AG20443 (cell line): Measurements from ENCODE around the gene ZNF76.

Experiments used
- DNase-seq: peaks from one replicate; pipeline ENCODE4 v3.0.0; 2012; ENCODE audit warnings: low spot score, mixed read lengths

ZNF76 gene

DNA sequence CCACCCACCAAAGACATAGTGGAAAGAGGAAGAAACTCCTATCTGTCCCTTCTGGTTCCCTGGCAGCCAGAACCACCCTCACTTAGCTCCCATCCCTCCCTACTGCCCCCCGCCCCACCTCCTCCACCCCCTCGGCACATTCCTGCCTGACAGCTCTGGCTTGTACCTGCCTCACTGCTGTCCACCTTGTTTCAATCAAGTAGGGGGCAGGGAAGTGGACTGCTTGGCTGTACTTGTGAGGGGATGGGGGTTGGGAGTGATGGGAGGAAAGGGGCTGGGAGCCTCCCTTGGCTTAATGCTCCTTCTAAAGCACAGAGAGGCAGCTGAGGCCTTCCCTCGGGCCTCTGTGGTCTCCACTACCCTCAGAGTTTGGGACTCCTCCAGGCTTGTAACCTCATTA, 22.1 kb upstream of the ZNF76 start:
- no peak for DNase-seq

DNA sequence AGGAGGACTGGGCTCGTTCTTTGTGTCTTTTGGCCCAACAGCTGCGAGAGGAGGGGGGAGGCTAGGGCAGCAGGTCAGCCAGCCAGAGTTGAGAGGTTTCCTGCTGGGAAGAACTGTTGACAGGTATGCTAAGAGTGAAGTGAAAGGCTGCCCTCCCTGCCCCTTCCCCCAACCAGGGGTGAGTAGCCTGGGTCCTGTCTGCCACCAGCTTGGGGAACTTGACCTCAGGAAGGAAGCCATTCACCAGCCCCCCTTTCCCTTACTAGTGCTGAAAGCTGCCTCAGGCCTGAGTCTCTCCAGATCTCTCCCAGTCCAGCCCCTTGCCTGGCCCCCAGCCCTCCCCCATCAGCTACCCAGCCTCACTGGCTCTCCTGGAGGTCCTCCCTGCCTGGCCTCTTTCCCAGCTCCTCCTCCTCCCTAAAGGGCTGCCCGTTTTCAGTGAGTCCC, 20.7 kb upstream of the ZNF76 start:
- DNase-seq: no peak

DNA sequence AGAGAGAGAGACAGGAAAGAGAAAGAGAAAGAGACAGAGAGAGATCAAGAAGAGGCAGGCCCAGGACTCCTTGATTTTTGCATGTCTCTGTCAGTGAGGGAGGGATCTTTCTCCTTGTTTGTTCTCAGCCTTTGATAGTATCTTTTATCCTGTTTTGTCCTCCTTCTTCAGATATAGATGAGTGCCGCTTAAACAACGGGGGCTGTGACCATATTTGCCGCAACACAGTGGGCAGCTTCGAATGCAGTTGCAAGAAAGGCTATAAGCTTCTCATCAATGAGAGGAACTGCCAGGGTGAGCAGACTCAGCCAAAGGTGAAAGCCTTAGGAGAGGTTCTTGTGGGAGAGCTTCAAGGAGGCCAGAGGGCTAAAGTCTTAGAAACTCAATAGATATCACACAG, 20.0 kb upstream of the ZNF76 start:
- no peak for DNase-seq

DNA sequence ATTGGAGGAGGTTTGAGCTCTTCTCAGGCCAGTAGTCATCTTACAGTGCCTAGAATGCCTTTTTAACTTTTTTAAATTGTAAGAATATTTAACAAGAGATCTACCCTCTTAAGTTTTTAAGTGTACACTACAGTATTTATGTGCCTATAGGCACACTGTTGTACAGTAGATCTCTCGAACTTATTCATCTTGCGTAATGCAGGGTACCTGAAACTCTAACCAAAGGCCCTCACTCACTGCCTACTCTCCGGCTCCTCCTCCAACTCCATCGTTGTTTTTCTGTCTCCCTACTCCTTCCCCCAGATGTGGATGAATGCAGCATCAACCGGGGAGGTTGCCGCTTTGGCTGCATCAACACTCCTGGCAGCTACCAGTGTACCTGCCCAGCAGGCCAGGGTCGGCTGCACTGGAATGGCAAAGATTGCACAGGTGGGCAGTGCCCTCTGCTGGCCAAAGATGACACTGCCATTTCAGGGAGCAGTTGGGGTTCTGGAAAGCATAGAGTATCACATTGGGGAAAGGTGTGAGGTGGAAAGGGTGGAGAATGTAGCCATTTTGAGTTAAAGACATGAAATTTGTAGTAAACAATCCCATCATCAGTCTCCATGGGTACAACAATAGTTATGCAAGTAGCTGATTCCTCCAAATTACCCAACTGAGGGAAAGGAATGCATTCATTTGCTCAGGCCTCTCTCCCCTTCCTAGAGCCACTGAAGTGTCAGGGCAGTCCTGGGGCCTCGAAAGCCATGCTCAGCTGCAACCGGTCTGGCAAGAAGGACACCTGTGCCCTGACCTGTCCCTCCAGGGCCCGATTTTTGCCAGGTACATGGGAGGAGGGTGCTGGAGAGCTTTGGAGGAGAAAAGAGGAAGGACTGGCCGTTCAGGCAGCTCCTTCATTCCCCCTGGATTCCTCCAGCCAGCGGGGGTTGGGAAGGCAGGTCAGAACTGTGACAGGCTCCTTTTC, 18.4 kb upstream of the ZNF76 start:
- peak; percentile 85 for DNase-seq

DNA sequence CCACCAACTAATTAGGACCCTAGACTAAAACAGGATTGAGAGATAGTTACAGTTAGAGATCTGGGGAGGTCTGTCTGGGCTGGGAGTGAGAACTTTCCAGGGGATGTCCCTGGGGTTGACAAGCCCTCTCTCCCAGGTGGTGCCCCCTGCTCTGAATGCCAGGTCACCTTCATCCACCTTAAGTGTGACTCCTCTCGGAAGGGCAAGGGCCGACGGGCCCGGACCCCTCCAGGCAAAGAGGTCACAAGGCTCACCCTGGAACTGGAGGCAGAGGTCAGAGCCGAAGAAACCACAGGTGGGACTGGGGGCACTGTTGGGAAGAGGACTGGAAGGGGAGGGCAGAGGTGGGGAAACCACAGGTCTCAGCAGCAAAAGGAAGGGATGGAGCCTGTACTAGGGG, 17.0 kb upstream of the ZNF76 start:
- no peak for DNase-seq

DNA sequence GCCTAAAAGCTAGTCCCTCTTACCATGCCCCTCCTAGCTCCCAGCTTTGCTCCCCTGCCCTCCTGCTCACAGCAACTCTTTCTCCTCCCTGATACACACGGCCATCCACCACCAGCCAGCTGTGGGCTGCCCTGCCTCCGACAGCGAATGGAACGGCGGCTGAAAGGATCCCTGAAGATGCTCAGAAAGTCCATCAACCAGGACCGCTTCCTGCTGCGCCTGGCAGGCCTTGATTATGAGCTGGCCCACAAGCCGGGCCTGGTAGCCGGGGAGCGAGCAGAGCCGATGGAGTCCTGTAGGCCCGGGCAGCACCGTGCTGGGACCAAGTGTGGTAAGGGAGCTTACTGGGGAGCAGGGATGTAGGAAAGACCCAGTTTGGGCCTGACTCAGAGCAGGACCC, 16.6 kb upstream of the ZNF76 start:
- DNase-seq: no peak

DNA sequence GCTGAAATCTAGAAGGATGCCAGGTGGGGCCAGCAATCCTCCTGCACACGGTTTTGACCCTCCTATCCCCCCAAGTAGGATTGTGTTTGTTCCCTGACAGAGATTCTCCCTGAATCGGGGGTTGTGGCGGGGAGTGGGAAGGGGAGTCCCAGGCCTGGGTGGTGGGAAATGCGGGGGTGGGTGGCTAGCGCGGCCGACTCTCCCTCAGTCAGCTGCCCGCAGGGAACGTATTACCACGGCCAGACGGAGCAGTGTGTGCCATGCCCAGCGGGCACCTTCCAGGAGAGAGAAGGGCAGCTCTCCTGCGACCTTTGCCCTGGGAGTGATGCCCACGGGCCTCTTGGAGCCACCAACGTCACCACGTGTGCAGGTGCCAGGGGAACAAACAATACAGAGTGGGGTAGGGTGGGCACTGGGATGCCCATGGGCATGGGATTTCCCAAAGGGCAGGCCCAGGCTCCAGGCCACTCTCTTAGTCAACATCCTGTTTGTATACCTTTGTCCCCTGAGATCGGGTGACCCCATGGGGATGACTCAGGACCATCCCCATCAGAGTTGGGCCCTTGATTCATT, 16.1 kb upstream of the ZNF76 start:
- no peak for DNase-seq

DNA sequence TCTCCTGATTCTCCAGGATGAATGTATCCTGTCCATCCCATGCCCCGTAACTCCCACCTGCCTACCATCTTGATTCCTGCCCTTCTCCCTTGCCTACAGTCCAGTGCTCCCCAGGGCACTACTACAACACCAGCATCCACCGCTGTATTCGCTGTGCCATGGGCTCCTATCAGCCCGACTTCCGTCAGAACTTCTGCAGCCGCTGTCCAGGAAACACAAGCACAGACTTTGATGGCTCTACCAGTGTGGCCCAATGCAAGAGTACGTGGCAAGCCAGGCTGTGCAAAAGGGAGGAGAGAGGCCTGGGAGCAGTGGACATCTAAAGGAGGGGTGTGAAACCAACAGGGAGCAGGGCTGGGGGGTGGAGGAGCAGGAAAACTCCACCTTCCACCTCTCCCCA, 15.0 kb upstream of the ZNF76 start:
- no peak for DNase-seq

DNA sequence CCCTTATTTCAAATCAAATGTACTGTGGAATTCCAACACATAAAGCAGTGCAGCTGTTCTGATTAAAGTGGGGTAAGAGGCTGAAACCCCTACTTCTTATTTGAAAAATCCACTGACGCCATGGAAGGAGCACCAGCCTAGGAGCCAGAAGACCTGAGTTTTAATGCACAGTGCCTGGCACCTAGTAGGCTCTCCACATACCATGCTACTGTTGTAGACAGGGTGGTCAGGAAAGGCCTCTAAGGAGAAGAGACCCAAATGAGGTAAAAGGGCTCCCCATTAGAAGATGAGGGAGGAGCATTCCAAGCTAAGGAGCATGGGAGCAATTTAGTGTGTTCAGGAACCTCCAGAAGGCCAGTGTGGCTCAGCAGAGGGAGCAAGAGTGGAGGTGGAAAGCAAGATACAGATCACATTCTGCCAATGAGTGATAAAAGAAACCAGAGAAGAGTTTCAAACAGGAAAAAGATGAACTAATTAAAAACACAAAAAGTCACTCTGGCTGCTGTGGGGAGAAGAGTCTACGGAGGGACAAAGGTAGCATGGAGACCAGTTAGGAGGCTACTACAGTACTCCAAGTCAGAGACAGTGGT, 11.8 kb upstream of the ZNF76 start:
- DNase-seq: no peak

DNA sequence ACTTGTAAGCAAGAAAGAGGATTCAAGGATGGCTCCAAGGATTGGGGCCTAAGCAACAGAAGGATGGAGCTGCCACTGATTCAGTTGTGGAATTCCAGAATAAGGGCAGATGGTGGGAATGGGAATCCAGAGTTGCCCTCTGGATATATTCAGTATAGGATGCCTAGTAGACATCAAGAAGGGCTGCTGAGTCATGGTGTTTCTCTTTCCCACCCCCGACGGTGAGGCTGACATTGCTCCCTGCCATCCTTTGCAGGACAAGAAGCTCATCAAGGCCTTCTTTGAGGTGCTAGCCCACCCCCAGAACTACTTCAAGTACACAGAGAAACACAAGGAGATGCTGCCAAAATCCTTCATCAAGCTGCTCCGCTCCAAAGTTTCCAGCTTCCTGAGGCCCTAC, 11.2 kb upstream of the ZNF76 start:
- no peak for DNase-seq

DNA sequence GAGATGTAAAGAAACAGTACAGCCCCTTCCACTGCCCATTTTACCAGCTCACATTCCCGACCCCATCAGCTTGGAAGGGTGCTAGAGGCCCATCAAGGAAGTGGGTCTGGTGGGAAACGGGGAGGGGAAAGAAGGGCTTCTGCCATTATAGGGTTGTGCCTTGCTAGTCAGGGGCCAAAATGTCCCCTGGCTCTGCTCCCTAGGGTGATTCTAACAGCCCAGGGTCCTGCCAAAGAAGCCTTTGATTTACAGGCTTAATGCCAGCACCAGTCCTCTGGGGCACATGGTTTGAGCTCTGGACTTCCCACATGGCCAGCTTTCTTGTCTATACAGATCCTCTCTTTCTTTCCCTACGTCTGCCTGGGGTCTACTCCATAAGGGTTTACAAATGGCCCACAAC, 10.6 kb upstream of the ZNF76 start:
- no peak for DNase-seq

DNA sequence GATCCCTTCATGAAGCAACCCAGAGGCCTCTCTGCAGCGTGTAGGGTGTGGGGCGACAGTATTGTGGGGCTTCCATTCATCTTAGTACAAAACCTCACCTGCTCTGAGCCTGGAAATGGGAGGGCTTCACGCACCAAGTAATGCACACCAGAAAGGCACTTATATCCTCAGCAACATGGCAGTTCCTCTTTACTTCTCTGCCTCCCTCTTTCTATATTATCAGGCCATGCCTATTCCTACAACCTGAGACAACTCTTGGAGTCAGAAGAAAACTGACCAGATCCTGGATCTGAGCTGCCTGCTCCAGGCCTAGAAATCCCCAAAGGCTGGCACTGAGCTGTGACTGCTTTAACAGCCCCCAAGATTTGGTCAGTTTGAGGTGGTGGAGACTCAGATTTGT, 7.6 kb upstream of the ZNF76 start:
- DNase-seq: no peak

DNA sequence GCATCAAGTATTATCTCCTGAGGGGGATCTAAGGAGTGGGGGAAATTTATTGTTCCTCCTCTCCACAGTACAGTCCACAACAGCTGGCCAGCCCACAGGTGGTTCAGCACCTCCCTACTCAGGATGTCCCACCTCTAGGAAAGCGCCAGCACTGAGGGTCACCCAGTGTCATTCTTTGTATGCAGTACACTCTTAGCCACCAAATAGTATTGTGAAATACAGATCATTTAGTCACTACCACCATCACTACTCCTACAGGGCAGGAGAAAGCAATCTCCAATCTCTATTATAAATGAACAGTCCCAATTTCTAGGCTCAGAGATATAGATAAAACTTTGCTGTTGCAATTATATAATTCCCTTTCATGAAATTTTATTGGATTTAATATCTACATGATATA, 6.3 kb upstream of the ZNF76 start:
- DNase-seq: no peak

DNA sequence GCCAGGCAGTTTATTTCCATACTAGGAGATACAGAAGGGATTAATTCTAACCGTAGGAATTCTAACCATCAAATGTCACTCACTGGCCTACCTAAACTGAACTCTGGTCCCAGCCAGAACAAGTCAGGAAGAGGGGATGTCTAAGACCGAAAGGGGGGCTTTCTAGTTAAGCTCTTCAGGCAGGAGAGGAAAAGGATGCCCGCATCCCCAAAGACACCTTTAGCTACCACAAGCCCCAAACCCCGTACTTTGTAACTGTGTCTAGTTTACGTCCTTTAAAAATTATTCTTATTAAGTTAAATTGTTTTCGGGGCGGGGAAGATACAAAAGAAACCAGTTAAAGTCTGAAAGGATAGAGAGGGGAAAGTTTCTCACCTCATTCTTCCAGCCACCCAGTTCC, 1.2 kb upstream of the ZNF76 start:
- no peak for DNase-seq

DNA sequence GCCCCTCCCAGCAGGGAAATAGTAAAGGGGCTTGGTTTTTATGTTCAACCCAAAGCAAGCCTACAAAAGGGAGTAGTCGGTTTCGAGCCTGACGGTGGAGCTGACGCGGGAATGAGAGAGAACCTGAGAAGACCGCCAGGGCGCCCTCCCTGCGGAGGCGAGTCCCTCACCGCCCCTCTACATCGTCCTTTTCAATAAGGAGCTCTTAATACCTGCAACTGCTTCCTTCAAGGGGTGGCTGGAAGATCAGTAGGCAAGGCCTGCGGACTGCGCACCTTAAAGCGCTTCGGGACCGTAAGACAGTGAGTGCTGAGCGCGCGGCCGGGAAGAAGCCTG, 709 bp upstream of the ZNF76 start:
- peak; percentile 74 for DNase-seq

DNA sequence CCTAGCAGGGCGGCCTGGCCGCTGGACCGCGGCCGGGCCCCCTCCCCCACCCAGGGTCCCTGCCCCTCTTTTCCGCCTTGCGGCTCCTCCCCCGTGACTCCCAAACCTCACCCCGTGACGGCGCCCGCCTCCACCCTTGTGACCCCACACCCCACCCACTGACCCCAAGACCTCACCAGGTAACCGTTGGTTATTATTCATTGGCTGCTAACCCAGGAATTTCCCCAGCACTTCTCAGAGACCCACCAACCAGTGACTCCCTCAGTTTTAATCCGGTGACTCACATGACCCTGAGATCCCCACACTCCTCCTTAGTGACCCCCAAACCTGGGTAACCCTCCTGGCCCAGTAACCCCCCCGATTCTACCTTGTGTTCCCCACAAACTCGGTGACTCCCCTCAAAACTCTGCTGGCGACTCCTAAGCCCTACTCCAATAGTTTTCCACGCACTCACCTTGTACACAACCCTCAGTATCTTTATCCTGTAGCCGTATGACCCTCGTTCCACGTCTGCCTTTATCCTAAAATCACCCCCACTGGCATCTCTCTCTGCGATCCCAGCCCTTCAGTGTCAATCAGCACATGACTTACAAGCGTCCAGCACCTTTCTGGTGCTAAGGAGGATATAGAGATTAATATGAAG, 534 bp downstream of the ZNF76 start:
- DNase-seq: peak; percentile 74

DNA sequence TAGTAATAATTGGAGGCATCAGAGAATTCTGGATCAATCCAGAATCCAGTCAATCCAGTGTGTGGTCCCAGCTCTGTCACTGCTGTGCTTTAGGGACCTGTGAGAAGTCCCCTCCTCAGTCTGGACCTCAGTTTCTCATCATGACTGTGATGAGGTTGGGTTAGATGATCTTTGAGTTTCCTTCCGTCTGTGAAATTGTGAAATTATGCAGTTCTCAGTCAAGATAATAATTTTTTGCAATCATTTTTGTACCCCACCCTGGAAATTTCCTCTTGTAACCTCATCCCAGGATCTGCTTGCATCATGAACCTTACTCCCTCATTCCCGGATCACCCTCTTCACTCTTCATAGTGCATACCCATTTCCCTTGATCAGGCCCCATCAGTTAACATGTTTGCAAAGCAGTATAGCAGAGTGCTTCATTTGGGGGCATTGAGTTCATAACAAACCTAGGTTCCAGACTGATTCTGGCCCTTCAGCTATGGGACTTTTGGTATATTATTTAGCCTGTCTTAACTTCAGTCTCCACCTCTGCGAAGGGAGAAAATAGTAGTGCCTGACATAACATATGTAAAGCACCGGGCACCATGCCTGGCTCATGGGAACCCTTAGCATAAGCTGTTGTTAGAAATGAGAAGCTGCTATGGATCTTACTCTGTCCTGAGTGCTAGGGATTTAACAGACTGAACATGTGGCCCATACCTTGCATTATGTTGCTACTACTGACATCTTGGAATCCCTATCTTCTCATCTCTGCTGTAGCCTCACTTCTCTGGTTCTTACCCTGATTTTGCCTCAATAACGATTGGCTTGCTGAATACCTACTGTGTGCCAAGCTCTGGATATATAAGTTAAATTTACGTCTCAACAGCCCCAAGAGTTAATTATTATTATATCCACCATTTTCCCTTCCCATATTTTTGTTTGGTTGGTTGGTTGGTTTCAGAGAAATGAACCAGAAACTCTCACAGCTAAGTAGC, 1.3 kb downstream of the ZNF76 start:
- DNase-seq: no peak

DNA sequence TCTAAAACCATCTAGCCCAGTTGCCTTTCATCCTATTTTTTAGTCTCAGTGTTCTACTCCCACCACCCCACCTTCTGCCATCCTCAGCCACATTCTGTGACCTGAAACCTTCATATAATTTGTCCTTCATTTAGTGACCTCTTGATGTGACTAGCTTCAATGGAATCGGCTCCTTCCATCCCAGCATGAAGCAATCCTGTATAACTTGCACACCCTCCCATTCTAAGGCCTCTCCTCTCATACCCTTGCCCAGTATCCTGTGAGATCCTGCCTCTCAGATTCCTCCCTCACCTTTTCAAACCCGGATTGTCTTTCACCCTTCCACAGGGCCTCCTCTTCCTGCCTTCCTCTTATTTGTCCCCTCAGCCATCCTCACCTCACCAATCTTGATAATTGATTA, 3.1 kb downstream of the ZNF76 start:
- DNase-seq: peak; percentile 57

DNA sequence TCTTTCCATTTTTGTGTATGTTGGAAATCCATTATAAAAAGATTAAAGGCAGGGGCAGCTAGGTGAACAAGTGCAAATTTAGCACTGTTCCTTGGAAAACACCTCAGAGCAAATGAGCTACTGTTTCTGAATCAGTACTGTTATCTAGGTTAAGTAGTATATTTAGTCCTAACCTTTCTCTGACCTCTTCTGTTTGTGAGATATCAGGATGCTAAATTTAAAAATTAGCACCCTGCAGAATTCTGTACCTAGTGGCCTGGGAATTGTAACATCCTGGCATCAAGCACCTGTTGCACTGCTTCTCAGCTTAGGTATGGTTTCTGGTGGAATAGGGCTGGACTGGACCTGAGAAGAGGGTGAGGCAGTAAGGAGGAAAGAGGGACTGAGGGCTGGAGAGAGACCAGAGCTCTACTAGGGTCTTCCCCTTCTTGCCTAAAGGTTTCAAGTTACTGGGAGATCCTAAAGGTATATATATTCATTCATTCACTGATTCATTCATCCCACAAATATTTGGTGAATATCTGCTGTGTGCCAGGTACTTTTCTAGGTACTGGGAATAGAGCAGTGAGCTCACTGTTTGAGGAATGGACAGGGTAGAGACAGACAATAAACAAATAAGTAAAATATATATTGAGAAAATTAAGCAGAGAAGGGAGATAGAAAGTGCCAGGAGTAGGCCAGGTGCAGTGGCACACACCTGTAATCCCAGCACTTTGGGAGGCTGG, 5.2 kb downstream of the ZNF76 start:
- DNase-seq: no peak

DNA sequence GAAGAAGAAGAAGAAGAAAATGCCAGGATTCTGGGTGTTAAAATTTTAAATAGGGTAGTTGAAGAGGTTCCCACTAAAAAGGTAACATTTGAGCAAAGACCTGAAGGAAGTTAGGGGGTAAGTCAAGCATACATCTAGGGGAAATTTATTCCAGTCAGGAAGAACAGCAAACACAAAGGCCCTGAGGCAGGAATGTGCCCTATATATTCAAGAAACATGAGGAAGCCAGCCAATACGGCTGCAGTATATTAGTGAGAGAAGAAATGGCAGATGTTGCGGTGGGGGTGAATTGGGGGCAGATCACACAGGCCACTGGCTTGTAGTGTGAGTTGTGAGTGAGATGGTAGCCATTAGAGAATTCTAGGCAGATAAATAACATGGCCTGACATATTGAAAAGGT, 6.0 kb downstream of the ZNF76 start:
- DNase-seq: no peak

DNA sequence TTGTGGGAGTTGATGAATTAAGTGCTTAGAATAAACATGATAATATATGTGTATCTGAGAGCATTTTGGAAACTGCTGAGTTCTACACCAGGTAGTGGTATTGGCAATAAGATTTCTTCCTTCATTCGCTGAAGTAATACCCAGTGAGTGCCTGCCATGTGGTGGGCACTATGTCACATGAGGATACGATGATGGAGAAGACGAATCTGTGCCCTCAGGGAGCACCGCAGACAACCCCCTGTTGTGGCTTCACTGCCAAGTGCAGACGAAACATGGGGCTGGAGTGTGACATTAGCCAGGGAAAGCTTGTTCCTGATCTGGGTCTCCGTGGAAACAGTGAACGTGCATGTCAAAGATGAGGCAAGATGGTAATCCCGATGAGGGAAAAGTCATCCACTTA, 7.9 kb downstream of the ZNF76 start:
- DNase-seq: no peak
